ENCODE results near the gene TAX1BP1. TPM values are rescaled to one million over a fixed set of nuclear protein-coding genes. Genes with fewer than 3 reads are reported as not detected.
A peak's percentile ranks its signal among the peaks of the same experiment; 100 is the strongest.

The TAX1BP1 gene
- total and polyA plus RNA-seq, 2 of the 13 experiments (the other 11 are each of a cell fraction or from before 2014, with no cell fraction given): 95.2 to 98.9 TPM

GRCh38 chr7:27745064-27745583 lies 5.2 kb downstream of the TAX1BP1 start (continued):
- TF ChIP-seq THRA (CRISPR knock-in tag; IDR thresholded peaks at IDR 0.05; ENCODE audit: borderline replicate concordance) (0 out of 2 replicates have a peak, but pooled peaks have one; percentile 48), ZNF121 (CRISPR knock-in tag; IDR thresholded peaks at IDR 0.05) (no peak), ZSCAN25 (CRISPR knock-in tag; IDR thresholded peaks at IDR 0.05) (no peak), SNRNP70 (IDR thresholded peaks at IDR 0.05; ENCODE audit: low read depth, low read length) (no peak), MAFK (conservative IDR thresholded peaks at IDR 0.05 in 1 of 2, IDR thresholded peaks at IDR 0.05 in 1 of 2; ENCODE audit: low read length in 2 of 2) (peak; percentile 17 to 57; a peak in 1 of 4 replicates), NR2F6 (IDR thresholded peaks at IDR 0.05) (peak; percentile 45), NR2F6 (CRISPR knock-in tag; IDR thresholded peaks at IDR 0.05) (peak; percentile 40), NR2F2 (IDR thresholded peaks at IDR 0.05; ENCODE audit: borderline replicate concordance, low read depth) (0 out of 2 replicates have a peak, but pooled peaks have one; percentile 25), CHCHD3 (CRISPR knock-in tag; IDR thresholded peaks at IDR 0.05) (no peak), SOX13 (IDR thresholded peaks at IDR 0.05) (no peak), SOX13 (CRISPR knock-in tag; conservative IDR thresholded peaks at IDR 0.05 in 1 of 2, IDR thresholded peaks at IDR 0.05 in 1 of 2) (peak in 1 of 2 experiments; percentile 66; a peak in 1 of 4 replicates), TARDBP (CRISPR knock-in tag; IDR thresholded peaks at IDR 0.05) (0 out of 2 replicates have a peak, but pooled peaks have one; percentile 37), SOX6 (IDR thresholded peaks at IDR 0.05) (no peak), SOX6 (CRISPR knock-in tag; IDR thresholded peaks at IDR 0.05) (peak; percentile 57; the same call in 1 of the 2 replicates), FOSL2 (CRISPR knock-in tag; IDR thresholded peaks at IDR 0.05) (peak; percentile 33; the same call in 1 of the 2 replicates), LCORL (IDR thresholded peaks at IDR 0.05) (peak; percentile 66; the same call in 1 of the 2 replicates), LCORL (CRISPR knock-in tag; IDR thresholded peaks at IDR 0.05) (no peak), RBM22 (optimal IDR thresholded peaks at IDR 0.05; ENCODE audit: low read length) (peak; percentile 74), GPN1 (CRISPR knock-in tag; IDR thresholded peaks at IDR 0.05; ENCODE audit: borderline replicate concordance) (no peak), ZNF20 (CRISPR knock-in tag; IDR thresholded peaks at IDR 0.05) (no peak), ZNF850 (CRISPR knock-in tag; conservative IDR thresholded peaks at IDR 0.05) (no peak), ATF7 (IDR thresholded peaks at IDR 0.05) (peak; percentile 16; the same call in 1 of the 2 replicates), ATF7 (CRISPR knock-in tag; IDR thresholded peaks at IDR 0.05) (no peak), MIXL1 (CRISPR knock-in tag; IDR thresholded peaks at IDR 0.05) (peak; percentile 66; the same call in 1 of the 2 replicates), POGZ (CRISPR knock-in tag; IDR thresholded peaks at IDR 0.05) (peak; percentile 47; the same call in 1 of the 2 replicates), SSRP1 (CRISPR knock-in tag; IDR thresholded peaks at IDR 0.05) (0 out of 2 replicates have a peak, but pooled peaks have one; percentile 40), MXI1 (IDR thresholded peaks at IDR 0.05; ENCODE audit: borderline replicate concordance, low read depth, low read length) (peak; percentile 42; the same call in 1 of the 3 replicates), IRF2 (CRISPR knock-in tag; IDR thresholded peaks at IDR 0.05) (peak; percentile 73; the same call in 1 of the 2 replicates), POGK (CRISPR knock-in tag; conservative IDR thresholded peaks at IDR 0.05) (0 out of 2 replicates have a peak, but pooled peaks have one; percentile 24), NFKBIZ (CRISPR knock-in tag; IDR thresholded peaks at IDR 0.05) (0 out of 2 replicates have a peak, but pooled peaks have one; percentile 47), TGIF2 (CRISPR knock-in tag; IDR thresholded peaks at IDR 0.05) (peak; percentile 55; the same call in 1 of the 2 replicates), SALL2 (CRISPR knock-in tag; IDR thresholded peaks at IDR 0.05) (no peak), MED1 (CRISPR knock-in tag; IDR thresholded peaks at IDR 0.05) (0 out of 2 replicates have a peak, but pooled peaks have one; percentile 15)
